CD4-positive, CD25-positive, alpha-beta regulatory T cell (primary cell): Measurements from ENCODE around the gene APOL6. TPM values are rescaled to one million over a fixed set of nuclear protein-coding genes. Genes with fewer than 3 reads are reported as not detected.
A peak's percentile ranks its signal among the peaks of the same experiment; 100 is the strongest.

Source experiments
- ATAC-seq, 2 donors: fragments of 150-1000 bp; cut with Tn5 transposase; one replicate each; pipeline ENCODE4 v1.10.0; 2021; ENCODE audit warnings: low read depth in 2 of 2, moderate number of reproducible peaks in 2 of 2, moderate library complexity in 1 of 2
- DNase-seq, 3 donors: peaks; one replicate each; pipeline versions ENCODE4 v3.0.0 to v3.0.0-alpha.2; 2012 to 2022; ENCODE audit warnings: mixed read lengths in 1 of 3
- H3K27ac ChIP-seq: one replicate; pipeline ENCODE4 v1.7.0; 2013; ENCODE audit warnings: mild to moderate bottlenecking, low read length; ENCODE audit not compliant: insufficient read depth, poor library complexity, severe bottlenecking
- H3K27me3 ChIP-seq: one replicate; pipeline ENCODE4 v1.7.0; 2013; ENCODE audit warnings: low read length; ENCODE audit not compliant: control insufficient read depth, insufficient read depth
- H3K36me3 ChIP-seq: one replicate; pipeline ENCODE4 v1.7.0; 2013; ENCODE audit warnings: mild to moderate bottlenecking, low read length, moderate library complexity; ENCODE audit not compliant: control insufficient read depth, insufficient read depth
- H3K4me1 ChIP-seq: 2 replicates; pipeline ENCODE4 v1.7.0; 2013; ENCODE audit warnings: mild to moderate bottlenecking, low read length; ENCODE audit not compliant: insufficient read depth, control insufficient read depth, poor library complexity, severe bottlenecking
- H3K4me3 ChIP-seq: one replicate; pipeline ENCODE4 v1.7.0; 2013; ENCODE audit warnings: low read depth, mild to moderate bottlenecking, low read length, moderate library complexity
- H3K9me3 ChIP-seq, 2 experiments: 1 replicate in 1 of 2; 2 replicates in 1 of 2; pipeline ENCODE4 v1.7.0; 2013; ENCODE audit warnings: low read length in 2 of 2, mild to moderate bottlenecking in 1 of 2, moderate library complexity in 1 of 2; ENCODE audit not compliant: control insufficient read depth in 2 of 2
- H3K27ac Mint-ChIP-seq, 3 donors: one replicate each; pipeline ENCODE4 v1.8.0; 2020 to 2022; ENCODE audit warnings: mild to moderate bottlenecking in 3 of 3, mixed read lengths in 3 of 3, moderate library complexity in 2 of 3
- H3K27me3 Mint-ChIP-seq: one replicate; pipeline ENCODE4 v1.8.0; 2022; ENCODE audit warnings: mild to moderate bottlenecking, mixed read lengths
- H3K36me3 Mint-ChIP-seq: one replicate; pipeline ENCODE4 v1.8.0; 2020; ENCODE audit warnings: mixed read lengths
- H3K4me1 Mint-ChIP-seq, 4 donors: one replicate each; pipeline ENCODE4 v1.8.0; 2020 to 2022; ENCODE audit warnings: mixed read lengths in 4 of 4, mild to moderate bottlenecking in 1 of 4
- H3K4me3 Mint-ChIP-seq, 4 donors: one replicate each; pipeline ENCODE4 v1.8.0; 2020 to 2022; ENCODE audit warnings: mild to moderate bottlenecking in 4 of 4, mixed read lengths in 4 of 4, moderate library complexity in 3 of 4
- H3K9me3 Mint-ChIP-seq, 7 donors: one replicate each; pipeline ENCODE4 v1.8.0; 2020 to 2022; ENCODE audit warnings: mixed read lengths in 7 of 7, mild to moderate bottlenecking in 3 of 7, moderate library complexity in 2 of 7
- polyA plus RNA-seq, 4 donors: library from polyadenylated mRNA; unstranded; fragments of 300-500 nt; fragmentation: Illumina TruSeq; gene quantifications; one replicate each; pipeline ENCODE4 v1.2.3, GENCODE V29; 2021
- total RNA-seq: library from RNA; stranded (reverse); gene quantifications from one replicate; pipeline ENCODE4 v1.2.3, GENCODE V29; 2022

Gene APOL6
- total and polyA plus RNA-seq, 5 donors from 2014 or later: 17.8 to 71.9 (median 21.8) TPM

- Mint-ChIP-seq H3K4me3 (no peak overlapping the region), H3K36me3 (no peaks in the 10 kb centered on the region), H3K27ac (peak overlapping the region in 1 of 3 donors; percentile 21), H3K4me1 (peaks cover 0 to 8% (median 3%) of the 10 kb centered on the region in 4 donors), H3K27me3 (no peaks in the 10 kb centered on the region), H3K9me3 (peaks cover 0 to 4% (median 0%) of the 10 kb centered on the region in 7 donors)
- ATAC-seq (no peak), DNase-seq (no peak)
- Histone ChIP-seq H3K27me3 (no peaks in the 10 kb centered on the region), H3K4me3 (no peak overlapping the region), H3K4me1 (no peaks in the 10 kb centered on the region), H3K27ac (no peak overlapping the region), H3K36me3 (no peaks in the 10 kb centered on the region), H3K9me3 (peaks cover 0 to 3% of the 10 kb centered on the region in 2 experiments)
Observed at GRCh38 chr22:35683560-35683959, 35.3 kb downstream of the APOL6 start.

GRCh38 chr22:35684270-35684700, 36.0 kb downstream of the APOL6 start:
- Mint-ChIP-seq H3K4me3 (no peak overlapping the region), H3K4me1 (peaks cover 0 to 7% (median 2%) of the 10 kb centered on the region in 4 donors), H3K27me3 (no peaks in the 10 kb centered on the region), H3K9me3 (peaks cover 0 to 4% (median 0%) of the 10 kb centered on the region in 7 donors), H3K36me3 (no peaks in the 10 kb centered on the region), H3K27ac (no peak overlapping the region)
- no peaks in the 10 kb centered on the region for H3K27me3 ChIP-seq
- H3K4me3 ChIP-seq: no peak overlapping the region
- no peaks in the 10 kb centered on the region for H3K4me1 ChIP-seq
- peaks cover 0 to 3% of the 10 kb centered on the region in 2 experiments for H3K9me3 ChIP-seq
- DNase-seq (no peak), ATAC-seq (no peak)
- no peak overlapping the region for H3K27ac ChIP-seq
- H3K36me3 ChIP-seq: no peaks in the 10 kb centered on the region

- Histone ChIP-seq H3K36me3 (no peaks in the 10 kb centered on the region), H3K27me3 (no peaks in the 10 kb centered on the region), H3K4me3 (no peak overlapping the region), H3K4me1 (no peaks in the 10 kb centered on the region), H3K27ac (no peak overlapping the region), H3K9me3 (peaks cover 0 to 3% of the 10 kb centered on the region in 2 experiments)
- no peak for DNase-seq
- peaks cover 0 to 3% (median under 1%) of the 10 kb centered on the region in 4 donors for H3K4me1 Mint-ChIP-seq
- H3K4me3 Mint-ChIP-seq: no peak overlapping the region
- no peaks in the 10 kb centered on the region for H3K27me3 Mint-ChIP-seq
- no peak for ATAC-seq
- no peaks in the 10 kb centered on the region for H3K36me3 Mint-ChIP-seq
- H3K27ac Mint-ChIP-seq: no peak overlapping the region
- H3K9me3 Mint-ChIP-seq: peaks cover 0 to 4% (median 0%) of the 10 kb centered on the region in 7 donors
Observed at GRCh38 chr22:35684732-35685131, 36.5 kb downstream of the APOL6 start.

DNA sequence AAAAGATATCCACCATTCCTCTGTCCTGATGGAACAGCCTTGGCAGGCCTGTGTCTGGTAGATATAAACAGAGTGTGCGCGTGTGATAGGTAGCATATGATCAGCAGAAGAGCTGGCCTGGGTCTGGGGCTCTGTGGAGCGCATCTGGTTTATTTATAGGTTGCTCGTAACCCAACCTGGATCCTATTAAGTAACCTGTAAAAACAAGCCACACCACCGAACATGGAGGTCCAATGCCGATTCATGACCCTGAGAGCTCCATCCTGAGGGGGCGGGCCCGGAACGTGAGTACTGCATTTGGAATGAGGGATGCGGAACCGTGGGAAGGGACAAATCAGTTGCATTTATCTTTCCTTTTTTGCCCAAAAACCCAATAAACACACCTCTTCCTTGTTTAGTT, 37.5 kb downstream of the APOL6 start:
- Mint-ChIP-seq H3K36me3 (no peaks in the 10 kb centered on the region), H3K9me3 (peaks cover 0 to 4% (median 0%) of the 10 kb centered on the region in 7 donors), H3K27me3 (no peaks in the 10 kb centered on the region), H3K4me1 (peaks cover 0 to 6% (median 0%) of the 10 kb centered on the region in 4 donors), H3K4me3 (no peak overlapping the region), H3K27ac (peak overlapping the region in 1 of 3 donors; percentile 27)
- H3K27me3 ChIP-seq: no peaks in the 10 kb centered on the region
- no peaks in the 10 kb centered on the region for H3K36me3 ChIP-seq
- H3K27ac ChIP-seq: no peak overlapping the region
- no peak for DNase-seq
- H3K9me3 ChIP-seq: peaks cover 0 to 3% of the 10 kb centered on the region in 2 experiments
- no peak for ATAC-seq
- no peaks in the 10 kb centered on the region for H3K4me1 ChIP-seq
- H3K4me3 ChIP-seq: no peak overlapping the region

DNA sequence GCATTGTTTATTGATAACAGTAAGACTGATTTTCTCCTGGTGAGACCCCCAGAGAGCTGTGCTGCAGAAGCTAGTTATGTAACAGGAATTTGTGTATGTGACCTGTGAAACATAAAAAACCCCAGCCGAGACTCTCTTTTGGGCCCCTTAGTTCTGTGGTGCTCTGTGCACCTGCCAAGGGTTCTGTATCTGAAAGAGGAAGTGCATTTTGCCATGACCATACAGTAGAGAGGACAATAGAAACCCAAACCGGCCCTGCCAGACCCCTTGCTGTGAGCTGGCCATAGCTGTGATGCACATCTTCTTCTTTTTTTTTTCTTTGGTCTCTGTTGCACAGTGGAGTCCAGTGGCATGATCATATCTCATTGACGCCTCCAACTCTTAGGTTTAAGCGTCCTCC, 38.1 kb downstream of the APOL6 start:
- no peaks in the 10 kb centered on the region for H3K27me3 ChIP-seq
- no peak overlapping the region for H3K4me3 ChIP-seq
- Mint-ChIP-seq H3K4me3 (no peak overlapping the region), H3K27me3 (no peaks in the 10 kb centered on the region), H3K9me3 (peaks cover 0 to 4% (median 0%) of the 10 kb centered on the region in 7 donors), H3K4me1 (peaks cover 0 to 6% (median 0%) of the 10 kb centered on the region in 4 donors), H3K36me3 (no peaks in the 10 kb centered on the region), H3K27ac (no peak overlapping the region)
- H3K27ac ChIP-seq: no peak overlapping the region
- DNase-seq (no peak), ATAC-seq (no peak)
- H3K4me1 ChIP-seq: no peaks in the 10 kb centered on the region
- H3K36me3 ChIP-seq: no peaks in the 10 kb centered on the region
- H3K9me3 ChIP-seq: peaks cover 0 to 3% of the 10 kb centered on the region in 2 experiments

GRCh38 chr22:35687461-35687860, 39.2 kb downstream of the APOL6 start:
- Mint-ChIP-seq H3K4me3 (no peak overlapping the region), H3K27ac (peak overlapping the region in 1 of 3 donors; percentile 69), H3K27me3 (no peaks in the 10 kb centered on the region), H3K9me3 (peaks cover 0 to 4% (median 0%) of the 10 kb centered on the region in 7 donors), H3K4me1 (peaks cover 0 to 6% (median 0%) of the 10 kb centered on the region in 4 donors), H3K36me3 (no peaks in the 10 kb centered on the region)
- DNase-seq (no peak), ATAC-seq (no peak)
- Histone ChIP-seq H3K9me3 (no peaks in the 10 kb centered on the region), H3K27ac (no peak overlapping the region), H3K4me3 (no peak overlapping the region), H3K27me3 (no peaks in the 10 kb centered on the region), H3K4me1 (no peaks in the 10 kb centered on the region), H3K36me3 (no peaks in the 10 kb centered on the region)

GRCh38 chr22:35688913-35689675, 40.8 kb downstream of the APOL6 start:
- no peaks in the 10 kb centered on the region for H3K36me3 ChIP-seq
- H3K4me3 Mint-ChIP-seq: no peak overlapping the region
- ATAC-seq: no peak
- no peaks in the 10 kb centered on the region for H3K27me3 Mint-ChIP-seq
- H3K4me1 Mint-ChIP-seq: peaks cover 0 to 6% (median 0%) of the 10 kb centered on the region in 4 donors
- peaks cover 0 to 4% (median 0%) of the 10 kb centered on the region in 7 donors for H3K9me3 Mint-ChIP-seq
- H3K4me1 ChIP-seq: no peaks in the 10 kb centered on the region
- no peak for DNase-seq
- no peaks in the 10 kb centered on the region for H3K36me3 Mint-ChIP-seq
- H3K27me3 ChIP-seq: no peaks in the 10 kb centered on the region
- H3K27ac ChIP-seq: no peak overlapping the region
- H3K9me3 ChIP-seq: no peaks in the 10 kb centered on the region
- no peak overlapping the region for H3K4me3 ChIP-seq
- H3K27ac Mint-ChIP-seq: no peak overlapping the region

GRCh38 chr22:35690001-35690400, 41.8 kb downstream of the APOL6 start:
- H3K36me3 ChIP-seq: no peaks in the 10 kb centered on the region
- H3K4me3 ChIP-seq: no peak overlapping the region
- no peaks in the 10 kb centered on the region for H3K9me3 ChIP-seq
- no peaks in the 10 kb centered on the region for H3K27me3 ChIP-seq
- H3K27me3 Mint-ChIP-seq: no peaks in the 10 kb centered on the region
- H3K27ac Mint-ChIP-seq: no peak overlapping the region
- DNase-seq (no peak), ATAC-seq (no peak)
- H3K4me3 Mint-ChIP-seq: no peak overlapping the region
- H3K9me3 Mint-ChIP-seq: peaks cover 0 to 4% (median 0%) of the 10 kb centered on the region in 7 donors
- H3K36me3 Mint-ChIP-seq: no peaks in the 10 kb centered on the region
- no peak overlapping the region for H3K27ac ChIP-seq
- peaks cover 0 to 6% (median 0%) of the 10 kb centered on the region in 4 donors for H3K4me1 Mint-ChIP-seq
- no peaks in the 10 kb centered on the region for H3K4me1 ChIP-seq
